ENCODE measurements around the gene OPA1. TPM values are rescaled to one million over a fixed set of nuclear protein-coding genes. Genes with fewer than 3 reads are reported as not detected.

The OPA1 gene
- total and polyA plus RNA-seq, 2 of the 13 experiments (the other 11 are each of a cell fraction or from before 2014, with no cell fraction given): 26.7 to 78.5 TPM

GRCh38 chr3:193630005-193630404, 37.0 kb downstream of the OPA1 start:
- in situ Hi-C loops (cut with HindIII; ENCODE audit: extremely low pct_ligation_motif_present, low pct_unique_long_range_greater_than_20kb): no loop called here
- DNase-seq (ENCODE audit: low spot score) (no peak), ATAC-seq (no peak), FAIRE-seq (no peak)
- H3K27ac ChIP-seq (ENCODE audit: extremely low read length, insufficient read depth, low read length): no peak overlapping the region
- TF ChIP-seq ISL2 (CRISPR knock-in tag; IDR thresholded peaks at IDR 0.05) (no peak), MAFF (IDR thresholded peaks at IDR 0.05; ENCODE audit: low read depth, low read length) (peak; percentile 31), NFRKB (IDR thresholded peaks at IDR 0.05) (no peak), ZKSCAN5 (CRISPR knock-in tag; IDR thresholded peaks at IDR 0.05) (no peak), KAT8 (CRISPR knock-in tag; IDR thresholded peaks at IDR 0.05) (no peak), MAFK (conservative IDR thresholded peaks at IDR 0.05 in 1 of 2, IDR thresholded peaks at IDR 0.05 in 1 of 2; ENCODE audit: low read length in 2 of 2) (peak; percentile 27 to 54; a peak in 3 of 4 replicates), MYNN (CRISPR knock-in tag; IDR thresholded peaks at IDR 0.05; ENCODE audit: low read depth) (no peak), BCL6 (CRISPR knock-in tag; IDR thresholded peaks at IDR 0.05) (no peak), TAF1 (CRISPR knock-in tag; IDR thresholded peaks at IDR 0.05) (no peak)
- H4K20me1 ChIP-seq (ENCODE audit: insufficient read depth, low read length): no peaks in the 10 kb centered on the region
- no peak overlapping the region for H2AFZ ChIP-seq (ENCODE audit: low read length)
- 55% methylated on average over 3 of the region's 3 CpGs for WGBS (ENCODE audit: low lambda C conversion rate)
- H3K27me3 ChIP-seq (ENCODE audit: control insufficient read depth in 1 of 2, insufficient read depth in 2 of 2, low read length in 2 of 2): no peaks in the 10 kb centered on the region
- intact Hi-C loops (cut with micrococcal nuclease; ENCODE audit: unreplicated experiment): no loop called here
- H3K9me3 ChIP-seq (ENCODE audit: low read length): no peaks in the 10 kb centered on the region
- no peaks in the 10 kb centered on the region for H3K4me1 ChIP-seq (ENCODE audit: insufficient read depth, low read length)
- H3K4me3 ChIP-seq (replicated peaks in 1 of 3; ENCODE audit: insufficient read depth in 1 of 3, low read depth in 2 of 3, low read length in 3 of 3): no peak overlapping the region
- H3K4me2 ChIP-seq (ENCODE audit: low read depth, low read length): no peak overlapping the region
- BruUV-seq (replicated peaks): no TSS peak
- H3K79me2 ChIP-seq (ENCODE audit: insufficient read depth, low read length): no peaks in the 10 kb centered on the region
- no peak overlapping the region for H3K9ac ChIP-seq (ENCODE audit: insufficient read depth, low read depth, low read length)
- H3K36me3 ChIP-seq (replicated peaks in 1 of 2; ENCODE audit: control insufficient read depth in 1 of 2, insufficient read depth in 2 of 2, low read length in 2 of 2): peaks cover 0 to 31% of the 10 kb centered on the region in 2 experiments; a peak in 3 of 5 replicates
- POLR2A ChIA-PET: no interaction called here
- CTCF ChIA-PET (ENCODE audit: low intra/inter-chr PET ratio, low total read pairs): no interaction called here

DNA sequence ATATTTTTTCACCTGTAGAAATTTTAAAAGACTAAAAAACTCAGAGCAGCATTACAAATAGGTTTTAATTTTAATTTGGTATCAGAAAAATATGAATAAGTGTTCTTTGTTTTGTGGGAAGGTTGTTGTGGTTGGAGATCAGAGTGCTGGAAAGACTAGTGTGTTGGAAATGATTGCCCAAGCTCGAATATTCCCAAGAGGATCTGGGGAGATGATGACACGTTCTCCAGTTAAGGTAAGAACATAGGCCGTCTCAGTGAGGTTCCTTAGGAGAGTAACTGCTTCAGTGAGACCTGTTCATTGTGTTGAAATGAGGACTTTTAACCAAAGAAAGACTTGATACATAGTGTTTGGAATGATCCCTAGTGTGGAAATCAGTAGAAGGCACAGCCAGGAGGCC, 44.8 kb downstream of the OPA1 start:
- FAIRE-seq (no peak), DNase-seq (ENCODE audit: low spot score) (no peak), ATAC-seq (no peak)
- intact Hi-C loops (cut with micrococcal nuclease; ENCODE audit: unreplicated experiment): no loop called here
- H3K9me3 ChIP-seq (ENCODE audit: low read length): no peaks in the 10 kb centered on the region
- H4K20me1 ChIP-seq (ENCODE audit: insufficient read depth, low read length): no peaks in the 10 kb centered on the region
- POLR2A ChIA-PET: no interaction called here
- in situ Hi-C loops (cut with HindIII; ENCODE audit: extremely low pct_ligation_motif_present, low pct_unique_long_range_greater_than_20kb): no loop called here
- H3K36me3 ChIP-seq (replicated peaks in 1 of 2; ENCODE audit: control insufficient read depth in 1 of 2, insufficient read depth in 2 of 2, low read length in 2 of 2): peaks cover 7 to 42% of the 10 kb centered on the region in 2 experiments
- no peaks in the 10 kb centered on the region for H3K79me2 ChIP-seq (ENCODE audit: insufficient read depth, low read length)
- no peak overlapping the region for H3K4me3 ChIP-seq (replicated peaks in 1 of 3; ENCODE audit: insufficient read depth in 1 of 3, low read depth in 2 of 3, low read length in 3 of 3)
- H3K4me2 ChIP-seq (ENCODE audit: low read depth, low read length): no peak overlapping the region
- 98% methylated on average over 3 of the region's 3 CpGs for WGBS (ENCODE audit: low lambda C conversion rate)
- no peaks in the 10 kb centered on the region for H3K27me3 ChIP-seq (ENCODE audit: control insufficient read depth in 1 of 2, insufficient read depth in 2 of 2, low read length in 2 of 2)
- H3K4me1 ChIP-seq (ENCODE audit: insufficient read depth, low read length): no peaks in the 10 kb centered on the region
- no peak overlapping the region for H2AFZ ChIP-seq (ENCODE audit: low read length)
- CTCF ChIA-PET (ENCODE audit: low intra/inter-chr PET ratio, low total read pairs): no interaction called here
- BruUV-seq (replicated peaks): no TSS peak
- H3K27ac ChIP-seq (ENCODE audit: extremely low read length, insufficient read depth, low read length): no peak overlapping the region
- no peak overlapping the region for H3K9ac ChIP-seq (ENCODE audit: insufficient read depth, low read depth, low read length)
- TF ChIP-seq HIVEP1 (CRISPR knock-in tag; IDR thresholded peaks at IDR 0.05): no peak
- TF ChIP-seq JDP2 (CRISPR knock-in tag; IDR thresholded peaks at IDR 0.05; ENCODE audit: borderline replicate concordance): no peak
- no peak for TF ChIP-seq ZNF331 (CRISPR knock-in tag; IDR thresholded peaks at IDR 0.05)
- no peak for TF ChIP-seq FLYWCH1 (CRISPR knock-in tag; IDR thresholded peaks at IDR 0.05)
- no peak for TF ChIP-seq ZFAT (CRISPR knock-in tag; conservative IDR thresholded peaks at IDR 0.05)
- no peak for TF ChIP-seq SRSF9 (IDR thresholded peaks at IDR 0.05; ENCODE audit: borderline replicate concordance, insufficient read depth, low read depth, low read length, poor library complexity, severe bottlenecking)
- TF ChIP-seq PAWR (CRISPR knock-in tag; IDR thresholded peaks at IDR 0.05; ENCODE audit: borderline replicate concordance): no peak
- no peak for TF ChIP-seq ZNF589 (CRISPR knock-in tag; conservative IDR thresholded peaks at IDR 0.05)
